VCaP (cell line): ENCODE data around the gene FEZ2.

Experiments
- H3K27ac ChIP-seq: fragments of 450-650 bp; 2 replicates; pipeline ENCODE4 v1.5.1; 2017
- TF ChIP-seq, protein P1 (sequence below): fragments of 450-650 bp; conservative IDR thresholded peaks from 2 replicates; pipeline ENCODE4 v1.5.1; 2017; ENCODE audit warnings: mild to moderate bottlenecking, moderate library complexity

Gene FEZ2

DNA sequence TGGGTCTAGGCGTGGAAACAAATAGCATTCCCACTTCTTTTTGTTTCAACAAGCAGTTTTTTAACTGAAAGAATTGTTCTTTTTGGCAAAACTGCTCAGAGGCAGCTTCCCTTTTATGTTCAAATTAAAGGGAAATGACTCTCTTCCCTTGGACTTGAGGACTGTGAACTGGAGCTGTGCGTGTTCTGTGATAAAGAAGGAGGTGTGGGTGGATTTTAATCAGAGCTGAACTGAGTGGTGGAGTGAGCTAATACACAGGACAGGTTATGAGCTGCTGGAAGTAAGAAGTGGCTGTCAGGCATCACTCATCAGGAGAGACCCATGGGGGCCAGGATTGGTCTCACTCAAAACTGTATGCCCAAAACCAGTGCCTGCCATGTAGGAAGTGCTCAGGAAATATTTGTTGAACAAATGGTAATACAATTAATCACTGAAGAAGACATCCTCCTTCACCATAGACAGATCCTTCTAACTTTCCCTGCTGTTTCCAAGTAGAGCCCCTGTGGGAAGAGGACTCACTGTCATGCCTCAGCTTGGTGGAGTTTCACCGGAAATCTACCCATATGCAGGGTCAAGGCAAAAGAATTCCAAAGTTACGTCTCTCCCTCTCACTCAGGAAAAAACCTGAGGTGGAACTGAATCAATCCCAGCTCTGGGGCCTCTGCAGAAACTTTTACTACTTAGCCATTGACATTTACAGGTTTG, 55.9 kb downstream of the FEZ2 start:
- TF ChIP-seq, protein P1, sequence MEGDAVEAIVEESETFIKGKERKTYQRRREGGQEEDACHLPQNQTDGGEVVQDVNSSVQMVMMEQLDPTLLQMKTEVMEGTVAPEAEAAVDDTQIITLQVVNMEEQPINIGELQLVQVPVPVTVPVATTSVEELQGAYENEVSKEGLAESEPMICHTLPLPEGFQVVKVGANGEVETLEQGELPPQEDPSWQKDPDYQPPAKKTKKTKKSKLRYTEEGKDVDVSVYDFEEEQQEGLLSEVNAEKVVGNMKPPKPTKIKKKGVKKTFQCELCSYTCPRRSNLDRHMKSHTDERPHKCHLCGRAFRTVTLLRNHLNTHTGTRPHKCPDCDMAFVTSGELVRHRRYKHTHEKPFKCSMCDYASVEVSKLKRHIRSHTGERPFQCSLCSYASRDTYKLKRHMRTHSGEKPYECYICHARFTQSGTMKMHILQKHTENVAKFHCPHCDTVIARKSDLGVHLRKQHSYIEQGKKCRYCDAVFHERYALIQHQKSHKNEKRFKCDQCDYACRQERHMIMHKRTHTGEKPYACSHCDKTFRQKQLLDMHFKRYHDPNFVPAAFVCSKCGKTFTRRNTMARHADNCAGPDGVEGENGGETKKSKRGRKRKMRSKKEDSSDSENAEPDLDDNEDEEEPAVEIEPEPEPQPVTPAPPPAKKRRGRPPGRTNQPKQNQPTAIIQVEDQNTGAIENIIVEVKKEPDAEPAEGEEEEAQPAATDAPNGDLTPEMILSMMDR: no peak

DNA sequence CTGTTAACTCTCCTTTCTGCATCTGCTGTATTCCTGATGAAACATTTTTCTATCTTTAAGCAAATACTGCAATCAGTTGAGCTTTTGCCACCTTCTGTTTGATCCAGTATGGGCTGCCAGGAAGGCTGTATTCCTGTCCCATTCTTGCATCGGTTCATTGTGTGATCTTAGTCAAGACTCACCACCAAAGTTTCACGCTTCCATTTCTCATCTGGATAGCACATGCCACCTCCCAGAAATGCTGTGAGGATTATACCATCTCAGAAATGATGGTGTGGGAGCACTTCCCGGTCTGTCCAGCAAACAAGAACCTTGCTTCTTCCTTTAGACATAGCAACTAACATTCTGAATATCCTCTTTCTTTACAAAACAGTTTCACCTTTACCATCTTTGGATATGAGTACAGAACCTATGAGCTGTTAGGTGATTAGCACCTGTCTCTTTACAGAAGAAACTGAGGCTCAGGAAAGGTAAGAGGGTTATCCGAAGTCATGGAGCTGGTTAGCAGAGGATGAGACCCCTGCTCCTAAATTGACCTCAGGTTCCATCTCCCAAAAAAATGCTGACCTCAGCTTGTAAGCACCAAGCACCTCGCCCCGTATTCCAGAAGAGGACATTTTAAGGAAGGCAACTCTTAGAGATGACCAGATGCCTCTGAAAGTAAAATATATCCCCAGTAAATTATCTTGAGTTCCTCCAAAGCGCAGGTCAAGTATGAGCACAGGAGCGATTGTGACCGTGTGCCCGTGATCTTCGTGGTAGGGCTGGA, 56.8 kb downstream of the FEZ2 start:
- H3K27ac ChIP-seq: no peak overlapping the region
- TF ChIP-seq, protein P1: no peak

More for the DNA sequence above, 55.9 kb downstream of the FEZ2 start:
- no peak overlapping the region for H3K27ac ChIP-seq

DNA sequence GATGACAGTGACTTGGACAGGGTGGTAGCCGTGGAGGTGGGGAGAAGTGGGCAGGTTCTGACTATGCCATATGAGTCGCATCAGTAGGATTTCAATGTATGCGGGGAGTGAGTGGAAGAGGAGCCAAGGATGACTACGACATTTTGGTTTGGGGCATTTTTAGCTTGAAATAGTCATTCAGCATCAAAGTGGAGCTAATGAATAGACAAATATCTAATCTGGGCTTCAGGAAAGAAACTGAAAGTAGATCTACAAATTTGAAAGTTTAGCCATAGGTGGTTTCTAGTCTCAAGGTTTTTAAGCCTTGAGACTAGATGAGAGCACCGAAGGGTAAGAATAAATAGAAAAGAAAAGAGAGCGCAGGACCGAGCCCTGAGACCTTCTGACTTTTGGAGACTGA, 58.3 kb downstream of the FEZ2 start:
- H3K27ac ChIP-seq: no peak overlapping the region
- TF ChIP-seq, protein P1: no peak

DNA sequence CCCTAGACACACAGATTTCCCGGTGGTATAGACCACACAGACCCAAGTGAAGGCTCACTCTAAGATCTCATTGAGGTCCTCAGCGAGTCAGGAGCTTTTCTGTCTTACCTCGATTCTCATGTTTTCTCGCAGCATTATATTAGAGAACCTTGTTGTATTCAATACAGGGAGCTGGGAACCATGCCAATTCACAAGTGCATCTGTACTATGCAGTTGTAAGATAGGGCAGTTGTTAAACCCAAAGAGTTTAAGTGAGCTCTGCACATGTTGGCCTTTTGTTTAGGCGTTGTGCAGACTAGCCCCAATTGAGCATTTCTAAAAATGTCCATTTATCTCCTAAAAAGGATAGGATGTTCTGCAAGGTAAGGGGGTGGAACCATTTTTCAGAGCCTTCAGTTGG, 59.6 kb downstream of the FEZ2 start:
- TF ChIP-seq, protein P1: no peak
- H3K27ac ChIP-seq: no peak overlapping the region

DNA sequence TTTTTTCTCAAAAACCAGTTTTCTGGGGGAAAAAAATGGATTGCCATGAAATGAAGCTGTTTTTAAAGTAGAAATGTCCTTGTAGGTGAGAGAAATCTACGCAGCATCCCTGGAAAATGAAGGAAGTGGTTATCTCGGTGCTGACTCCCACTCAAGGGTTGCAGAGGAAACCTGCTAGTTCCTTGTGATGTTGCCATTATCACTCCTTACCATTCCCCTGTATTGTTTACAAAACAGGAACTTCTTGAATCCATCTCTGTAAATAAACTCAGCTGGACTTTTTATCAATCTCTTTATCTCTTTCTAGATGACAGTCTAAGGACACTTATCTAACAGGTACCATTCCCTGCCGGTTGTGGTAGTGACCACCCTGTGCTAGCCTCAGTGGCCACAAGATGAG, 61.2 kb downstream of the FEZ2 start:
- TF ChIP-seq, protein P1: no peak
- H3K27ac ChIP-seq: no peak overlapping the region; the same call in 1 of the 2 replicates

DNA sequence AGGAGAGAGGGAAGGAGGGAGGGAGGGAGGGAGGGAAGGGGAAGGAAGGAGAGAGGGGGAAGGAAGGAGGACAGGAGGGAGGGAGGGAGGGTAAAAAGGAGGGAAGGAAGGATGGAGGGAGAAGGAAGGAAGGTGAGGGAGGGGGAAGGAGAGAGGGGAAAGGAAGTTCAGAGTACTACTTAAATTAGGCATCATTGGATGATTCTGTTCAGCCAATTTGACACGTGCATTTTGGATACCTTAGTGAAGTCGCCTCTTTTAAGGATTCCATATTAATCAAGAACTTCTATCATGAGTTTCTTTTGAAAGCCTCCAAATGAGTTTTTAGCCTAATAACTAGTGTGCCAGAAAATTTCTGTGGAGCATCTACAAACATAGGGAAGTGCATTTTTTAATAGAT, 62.9 kb downstream of the FEZ2 start:
- H3K27ac ChIP-seq: no peak overlapping the region
- TF ChIP-seq, protein P1: no peak

DNA sequence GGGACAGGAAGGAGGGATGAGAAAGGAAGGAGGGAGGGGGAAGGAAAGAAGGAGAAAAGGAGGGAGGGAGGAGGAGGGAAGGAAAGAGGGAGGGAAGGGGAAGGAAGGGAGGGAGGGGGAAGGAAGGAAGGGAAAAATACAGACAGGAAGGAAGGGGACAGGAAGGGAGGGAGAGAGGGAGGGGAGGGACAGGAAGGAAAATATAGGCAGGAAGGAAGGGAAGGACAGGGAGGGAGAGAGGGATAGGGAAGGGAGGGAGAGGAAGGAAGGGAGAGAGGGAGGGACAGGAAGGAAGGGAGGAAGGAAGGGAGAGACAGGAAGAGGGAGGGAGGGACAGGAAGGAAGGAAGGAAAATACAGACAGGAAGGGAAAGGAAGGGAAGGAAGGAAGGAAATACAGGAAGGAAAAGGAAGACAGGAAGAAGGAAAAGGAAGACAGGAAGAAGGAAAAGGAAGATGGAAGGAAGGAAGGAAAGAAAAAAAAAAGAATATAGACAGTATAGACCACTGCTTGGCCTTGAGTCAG, 63.6 kb downstream of the FEZ2 start:
- no peak overlapping the region for H3K27ac ChIP-seq
- TF ChIP-seq, protein P1: no peak
